Astrocyte (in vitro differentiated cells and primary cell): ENCODE measurements around the gene HACD1. TPM values are rescaled to one million over a fixed set of nuclear protein-coding genes. Genes with fewer than 3 reads are reported as not detected.

Experiments
- DNase-seq: peaks from one replicate; pipeline ENCODE4 v3.0.0-alpha.2; 2010; ENCODE audit warnings: low read depth
- FAIRE-seq: peaks from 2 replicates; lab custom pipeline; 2011; peaks lifted over from hg19 to GRCh38; lab: Jason Lieb, UNC
- H2AFZ ChIP-seq: 2 replicates; pipeline ENCODE4 v1.6.0; 2012; ENCODE audit warnings: low read depth, low read length, inconsistent platforms
- H3K27ac ChIP-seq: 2 replicates; pipeline ENCODE4 v1.5.1; 2011; ENCODE audit warnings: low read depth, low read length, inconsistent platforms
- H3K27me3 ChIP-seq: 2 replicates; pipeline ENCODE4 v1.6.0; 2011; ENCODE audit warnings: low read length, inconsistent platforms; ENCODE audit not compliant: insufficient read depth
- H3K36me3 ChIP-seq: 2 replicates; pipeline ENCODE4 v1.5.1; 2011; ENCODE audit warnings: low read length, inconsistent platforms; ENCODE audit not compliant: insufficient read depth
- H3K4me1 ChIP-seq: 2 replicates; pipeline ENCODE4 v1.5.1; 2011; ENCODE audit warnings: low read length, inconsistent platforms; ENCODE audit not compliant: insufficient read depth
- H3K4me2 ChIP-seq: 2 replicates; pipeline ENCODE4 v1.6.0; 2012; ENCODE audit warnings: low read length, inconsistent platforms
- H3K4me3 ChIP-seq: 2 replicates; pipeline ENCODE4 v1.5.1; 2011; ENCODE audit warnings: low read depth, mild to moderate bottlenecking, low read length, inconsistent platforms; ENCODE audit not compliant: insufficient read depth
- H3K79me2 ChIP-seq: 2 replicates; pipeline ENCODE4 v1.6.0; 2012; ENCODE audit warnings: mild to moderate bottlenecking, low read length, inconsistent platforms; ENCODE audit not compliant: insufficient read depth
- H3K9ac ChIP-seq: 2 replicates; pipeline ENCODE4 v1.6.0; 2012; ENCODE audit warnings: mild to moderate bottlenecking, low read length, inconsistent platforms
- H3K9me3 ChIP-seq: 2 replicates; pipeline ENCODE4 v1.5.1; 2012; ENCODE audit warnings: low read depth, mild to moderate bottlenecking, low read length, inconsistent platforms; ENCODE audit not compliant: insufficient read depth
- H4K20me1 ChIP-seq: 2 replicates; pipeline ENCODE4 v1.6.0; 2012; ENCODE audit warnings: low read length, inconsistent platforms; ENCODE audit not compliant: insufficient read depth
- H3K27ac Mint-ChIP-seq: one replicate; pipeline ENCODE4 v1.8.0; 2021; ENCODE audit warnings: mild to moderate bottlenecking, mixed read lengths; ENCODE audit not compliant: unreplicated experiment
- H3K27me3 Mint-ChIP-seq: one replicate; pipeline ENCODE4 v1.8.0; 2021; ENCODE audit warnings: low read depth, mixed read lengths; ENCODE audit not compliant: unreplicated experiment
- H3K36me3 Mint-ChIP-seq: one replicate; pipeline ENCODE4 v1.8.0; 2021; ENCODE audit warnings: low read depth, mixed read lengths; ENCODE audit not compliant: unreplicated experiment
- H3K4me1 Mint-ChIP-seq: one replicate; pipeline ENCODE4 v1.8.0; 2021; ENCODE audit warnings: low read depth, mixed read lengths; ENCODE audit not compliant: unreplicated experiment
- H3K4me3 Mint-ChIP-seq: one replicate; pipeline ENCODE4 v1.8.0; 2021; ENCODE audit warnings: mild to moderate bottlenecking, moderate library complexity, mixed read lengths; ENCODE audit not compliant: unreplicated experiment
- H3K9me3 Mint-ChIP-seq: one replicate; pipeline ENCODE4 v1.8.0; 2021; ENCODE audit warnings: mild to moderate bottlenecking, mixed read lengths; ENCODE audit not compliant: unreplicated experiment
- EZH2 ChIP-seq: IDR thresholded peaks from 2 replicates; pipeline ENCODE4 v1.6.1; 2012; ENCODE audit warnings: mild to moderate bottlenecking, low read length, inconsistent platforms; ENCODE audit not compliant: insufficient read depth
- total RNA-seq: library from RNA; stranded (reverse); gene quantifications from 2 replicates; pipeline ENCODE4 v1.2.1, GENCODE V29; 2021
- TF ChIP-seq, protein P1 (sequence below): IDR thresholded peaks from 2 replicates; pipeline ENCODE4 v1.5.1; 2011; ENCODE audit warnings: low read depth, mild to moderate bottlenecking, inconsistent platforms, low read length, moderate library complexity; ENCODE audit not compliant: insufficient read depth

HACD1 gene
- total RNA-seq, 1 donor from 2014 or later: 87.7 TPM

DNA sequence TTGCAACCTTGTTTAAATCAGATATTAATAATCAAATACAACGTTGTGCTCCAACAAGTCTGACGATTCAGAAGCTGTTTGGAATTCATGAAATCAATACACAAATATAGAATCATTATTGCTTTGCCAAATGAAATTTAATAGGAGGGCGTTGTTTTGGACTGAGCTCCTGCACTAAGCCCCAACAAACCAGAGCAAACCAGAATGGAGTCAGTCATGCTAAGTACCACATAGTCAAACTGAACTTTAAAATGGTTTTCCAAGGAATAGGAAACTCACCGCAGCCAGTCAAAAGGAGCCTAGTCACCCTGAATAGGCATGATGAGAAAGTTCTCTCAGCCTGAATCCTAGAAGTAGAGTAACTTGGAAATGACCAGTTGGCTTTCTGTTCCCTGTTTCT lies 53.7 kb downstream of the HACD1 start:
- Mint-ChIP-seq H3K36me3 (no peaks in the 10 kb centered on the region), H3K4me3 (no peak overlapping the region), H3K4me1 (peaks cover 7% of the 10 kb centered on the region), H3K9me3 (no peaks in the 10 kb centered on the region), H3K27me3 (no peaks in the 10 kb centered on the region), H3K27ac (no peak overlapping the region)
- no peak overlapping the region for H3K9ac ChIP-seq
- no peaks in the 10 kb centered on the region for H3K9me3 ChIP-seq
- TF ChIP-seq, protein P1, sequence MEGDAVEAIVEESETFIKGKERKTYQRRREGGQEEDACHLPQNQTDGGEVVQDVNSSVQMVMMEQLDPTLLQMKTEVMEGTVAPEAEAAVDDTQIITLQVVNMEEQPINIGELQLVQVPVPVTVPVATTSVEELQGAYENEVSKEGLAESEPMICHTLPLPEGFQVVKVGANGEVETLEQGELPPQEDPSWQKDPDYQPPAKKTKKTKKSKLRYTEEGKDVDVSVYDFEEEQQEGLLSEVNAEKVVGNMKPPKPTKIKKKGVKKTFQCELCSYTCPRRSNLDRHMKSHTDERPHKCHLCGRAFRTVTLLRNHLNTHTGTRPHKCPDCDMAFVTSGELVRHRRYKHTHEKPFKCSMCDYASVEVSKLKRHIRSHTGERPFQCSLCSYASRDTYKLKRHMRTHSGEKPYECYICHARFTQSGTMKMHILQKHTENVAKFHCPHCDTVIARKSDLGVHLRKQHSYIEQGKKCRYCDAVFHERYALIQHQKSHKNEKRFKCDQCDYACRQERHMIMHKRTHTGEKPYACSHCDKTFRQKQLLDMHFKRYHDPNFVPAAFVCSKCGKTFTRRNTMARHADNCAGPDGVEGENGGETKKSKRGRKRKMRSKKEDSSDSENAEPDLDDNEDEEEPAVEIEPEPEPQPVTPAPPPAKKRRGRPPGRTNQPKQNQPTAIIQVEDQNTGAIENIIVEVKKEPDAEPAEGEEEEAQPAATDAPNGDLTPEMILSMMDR: no peak
- no peak for TF ChIP-seq EZH2
- H3K4me2 ChIP-seq: no peak overlapping the region
- no peaks in the 10 kb centered on the region for H3K36me3 ChIP-seq
- FAIRE-seq: no peak
- no peak overlapping the region for H3K27ac ChIP-seq
- no peak overlapping the region for H3K4me3 ChIP-seq
- no peaks in the 10 kb centered on the region for H3K4me1 ChIP-seq
- no peaks in the 10 kb centered on the region for H3K27me3 ChIP-seq
- no peak for DNase-seq
- no peaks in the 10 kb centered on the region for H3K79me2 ChIP-seq
- H2AFZ ChIP-seq: no peak overlapping the region
- no peaks in the 10 kb centered on the region for H4K20me1 ChIP-seq

- Histone ChIP-seq H4K20me1 (no peaks in the 10 kb centered on the region), H3K36me3 (no peaks in the 10 kb centered on the region), H3K27me3 (no peaks in the 10 kb centered on the region), H3K9me3 (no peaks in the 10 kb centered on the region), H3K4me2 (peak overlapping the region; percentile 22), H3K4me3 (no peak overlapping the region), H3K4me1 (no peaks in the 10 kb centered on the region), H3K27ac (no peak overlapping the region), H3K79me2 (no peaks in the 10 kb centered on the region), H3K9ac (no peak overlapping the region), H2AFZ (no peak overlapping the region)
- Mint-ChIP-seq H3K27me3 (no peaks in the 10 kb centered on the region), H3K36me3 (no peaks in the 10 kb centered on the region), H3K27ac (no peak overlapping the region), H3K9me3 (no peaks in the 10 kb centered on the region), H3K4me3 (no peak overlapping the region), H3K4me1 (peaks cover 7% of the 10 kb centered on the region)
- TF ChIP-seq, protein P1: no peak
- TF ChIP-seq EZH2: no peak
- DNase-seq (peak; percentile 95), FAIRE-seq (no peak)
Observed at GRCh38 chr10:17562614-17563013, 54.6 kb downstream of the HACD1 start.

DNA sequence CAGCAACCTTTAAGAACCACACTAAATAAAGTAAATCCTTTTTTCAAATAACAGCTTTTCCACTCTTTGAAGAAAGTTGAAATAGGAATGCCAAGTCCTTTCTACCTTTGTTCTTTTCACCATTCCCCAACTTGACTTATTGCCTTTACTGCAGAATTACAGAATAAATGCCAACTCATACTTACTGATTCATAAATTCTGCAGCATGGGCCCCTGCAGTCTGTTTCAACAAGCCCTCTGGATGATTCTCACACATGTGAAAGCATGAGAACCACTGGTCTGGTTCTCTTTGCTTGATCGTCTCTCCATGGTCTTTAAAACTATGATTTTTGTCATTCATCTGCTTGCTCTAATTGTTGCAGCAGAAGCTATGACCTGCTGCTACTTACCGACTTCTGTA lies 56.1 kb downstream of the HACD1 start:
- no peaks in the 10 kb centered on the region for H3K79me2 ChIP-seq
- FAIRE-seq (no peak), DNase-seq (no peak)
- H3K27ac ChIP-seq: no peak overlapping the region
- Mint-ChIP-seq H3K4me3 (no peak overlapping the region), H3K27ac (no peak overlapping the region), H3K36me3 (no peaks in the 10 kb centered on the region), H3K27me3 (no peaks in the 10 kb centered on the region), H3K4me1 (peaks cover 7% of the 10 kb centered on the region), H3K9me3 (no peaks in the 10 kb centered on the region)
- no peak overlapping the region for H3K4me2 ChIP-seq
- H3K36me3 ChIP-seq: no peaks in the 10 kb centered on the region
- TF ChIP-seq EZH2: no peak
- TF ChIP-seq, protein P1: no peak
- H3K9me3 ChIP-seq: no peaks in the 10 kb centered on the region
- no peak overlapping the region for H3K4me3 ChIP-seq
- H3K27me3 ChIP-seq: no peaks in the 10 kb centered on the region
- H2AFZ ChIP-seq: no peak overlapping the region
- no peak overlapping the region for H3K9ac ChIP-seq
- H4K20me1 ChIP-seq: no peaks in the 10 kb centered on the region
- H3K4me1 ChIP-seq: no peaks in the 10 kb centered on the region
